Endothelial cell (in vitro differentiated cells): ENCODE measurements around the gene EI24. TPM values are rescaled to one million over a fixed set of nuclear protein-coding genes. Genes with fewer than 3 reads are reported as not detected.
A peak's percentile ranks its signal among the peaks of the same experiment; 100 is the strongest.

Experiments used
- DNase-seq: peaks from one replicate; pipeline ENCODE4 v3.0.0; 2021; ENCODE audit warnings: low spot score
- H3K27ac Mint-ChIP-seq: one replicate; pipeline ENCODE4 v1.8.0; 2021; ENCODE audit warnings: mixed read lengths, inconsistent platforms; ENCODE audit not compliant: unreplicated experiment
- H3K27me3 Mint-ChIP-seq: one replicate; pipeline ENCODE4 v1.8.0; 2021; ENCODE audit warnings: mild to moderate bottlenecking, moderate library complexity, mixed read lengths, inconsistent platforms; ENCODE audit not compliant: unreplicated experiment
- H3K36me3 Mint-ChIP-seq: one replicate; pipeline ENCODE4 v1.8.0; 2021; ENCODE audit warnings: mild to moderate bottlenecking, low read depth, mixed read lengths, inconsistent platforms; ENCODE audit not compliant: unreplicated experiment
- H3K4me1 Mint-ChIP-seq: one replicate; pipeline ENCODE4 v1.8.0; 2021; ENCODE audit warnings: mild to moderate bottlenecking, mixed read lengths, inconsistent platforms; ENCODE audit not compliant: unreplicated experiment
- H3K4me3 Mint-ChIP-seq: one replicate; pipeline ENCODE4 v1.8.0; 2021; ENCODE audit warnings: mild to moderate bottlenecking, mixed read lengths, inconsistent platforms; ENCODE audit not compliant: unreplicated experiment
- H3K9me3 Mint-ChIP-seq: one replicate; pipeline ENCODE4 v1.8.0; 2021; ENCODE audit warnings: mixed read lengths, inconsistent platforms; ENCODE audit not compliant: unreplicated experiment
- CTCF ChIP-seq: fragments of 200-600 bp; sonication (generic); IDR thresholded peaks from one replicate; pipeline ENCODE4 v1.5.0; 2021; ENCODE audit warnings: antibody characterized with exemption; ENCODE audit not compliant: unreplicated experiment
- total RNA-seq: library from RNA; stranded (reverse); fragmentation: NEBNext Ultra II Directional; extraction: Animal tissue kit (Norgen Biotek cat#: 25700); gene quantifications from one replicate; pipeline ENCODE4 v1.2.1, GENCODE V29; 2021; ENCODE audit not compliant: unreplicated experiment

The EI24 gene
- total RNA-seq, 1 donor from 2014 or later: 134 TPM

GRCh38 chr11:125593114-125593820 lies 24.0 kb downstream of the EI24 start:
- Mint-ChIP-seq H3K27me3 (peaks cover 5% of the 10 kb centered on the region), H3K36me3 (peaks cover 9% of the 10 kb centered on the region)
- DNase-seq: no peak

GRCh38 chr11:125594958-125595357 lies 25.7 kb downstream of the EI24 start:
- peaks cover 6% of the 10 kb centered on the region for H3K27me3 Mint-ChIP-seq
- peaks cover 13% of the 10 kb centered on the region for H3K36me3 Mint-ChIP-seq
- H3K4me3 Mint-ChIP-seq: no peak overlapping the region
- H3K27ac Mint-ChIP-seq: no peak overlapping the region
- DNase-seq: no peak
- peaks cover 14% of the 10 kb centered on the region for H3K4me1 Mint-ChIP-seq
- no peaks in the 10 kb centered on the region for H3K9me3 Mint-ChIP-seq
- no peak for TF ChIP-seq CTCF

More at GRCh38 chr11:125593114-125593820, 24.0 kb downstream of the EI24 start:
- no peak for TF ChIP-seq CTCF
- Mint-ChIP-seq H3K27ac (peak overlapping the region; percentile 85), H3K9me3 (no peaks in the 10 kb centered on the region), H3K4me1 (peaks cover 17% of the 10 kb centered on the region), H3K4me3 (peak overlapping the region; percentile 99)

GRCh38 chr11:125600663-125601062 lies 31.4 kb downstream of the EI24 start:
- Mint-ChIP-seq H3K4me3 (no peak overlapping the region), H3K36me3 (peaks cover 29% of the 10 kb centered on the region), H3K27ac (no peak overlapping the region)

GRCh38 chr11:125603207-125603606 lies 33.9 kb downstream of the EI24 start:
- peaks cover 35% of the 10 kb centered on the region for H3K36me3 Mint-ChIP-seq
- H3K27ac Mint-ChIP-seq: no peak overlapping the region
- TF ChIP-seq CTCF: no peak
- DNase-seq: no peak
- H3K9me3 Mint-ChIP-seq: no peaks in the 10 kb centered on the region
- H3K4me1 Mint-ChIP-seq: no peaks in the 10 kb centered on the region
- H3K4me3 Mint-ChIP-seq: no peak overlapping the region
- peaks cover 1% of the 10 kb centered on the region for H3K27me3 Mint-ChIP-seq

More at GRCh38 chr11:125600663-125601062, 31.4 kb downstream of the EI24 start:
- H3K4me1 Mint-ChIP-seq: no peaks in the 10 kb centered on the region
- no peak for DNase-seq
- TF ChIP-seq CTCF: no peak
- no peaks in the 10 kb centered on the region for H3K9me3 Mint-ChIP-seq
- H3K27me3 Mint-ChIP-seq: peaks cover 1% of the 10 kb centered on the region

GRCh38 chr11:125605417-125605816 lies 36.1 kb downstream of the EI24 start:
- H3K36me3 Mint-ChIP-seq: peaks cover 44% of the 10 kb centered on the region
- H3K9me3 Mint-ChIP-seq: no peaks in the 10 kb centered on the region
- no peaks in the 10 kb centered on the region for H3K27me3 Mint-ChIP-seq
- H3K4me3 Mint-ChIP-seq: no peak overlapping the region
- H3K27ac Mint-ChIP-seq: no peak overlapping the region
- no peak for DNase-seq
- no peaks in the 10 kb centered on the region for H3K4me1 Mint-ChIP-seq
- no peak for TF ChIP-seq CTCF
